ENCODE data around the gene KCNJ10.

The KCNJ10 gene

GRCh38 chr1:160024195-160024905, 45.6 kb downstream of the KCNJ10 start:
- no peak for DNase-seq (ENCODE audit: low spot score)

- DNase-seq (ENCODE audit: low spot score) = no peak
Measured at GRCh38 chr1:160022330-160023310, 47.3 kb downstream of the KCNJ10 start.

- DNase-seq (ENCODE audit: low spot score) = no peak
Measured at GRCh38 chr1:160021376-160022074, 48.4 kb downstream of the KCNJ10 start.

- DNase-seq (ENCODE audit: low spot score) = no peak
Measured at GRCh38 chr1:160020196-160020595, 49.8 kb downstream of the KCNJ10 start.

GRCh38 chr1:160018900-160019299, 51.1 kb downstream of the KCNJ10 start:
- peak; percentile 33 for DNase-seq (ENCODE audit: low spot score)

GRCh38 chr1:160018347-160018746, 51.6 kb downstream of the KCNJ10 start:
- DNase-seq (ENCODE audit: low spot score) = no peak

- DNase-seq (ENCODE audit: low spot score) = no peak
Measured at GRCh38 chr1:160017592-160017991, 52.4 kb downstream of the KCNJ10 start.

GRCh38 chr1:160011781-160012180, 58.2 kb downstream of the KCNJ10 start:
- no peak for DNase-seq (ENCODE audit: low spot score)

GRCh38 chr1:160009801-160010200, 60.2 kb downstream of the KCNJ10 start:
- no peak for DNase-seq (ENCODE audit: low spot score)

- DNase-seq (ENCODE audit: low spot score) = no peak
Measured at GRCh38 chr1:160009081-160009480, 60.9 kb downstream of the KCNJ10 start.

GRCh38 chr1:160007577-160008200, 62.3 kb downstream of the KCNJ10 start:
- DNase-seq (ENCODE audit: low spot score) = peak; percentile 45

- DNase-seq (ENCODE audit: low spot score) = peak; percentile 73
Measured at GRCh38 chr1:160006312-160006940, 63.5 kb downstream of the KCNJ10 start.

- DNase-seq (ENCODE audit: low spot score) = no peak
Measured at GRCh38 chr1:160005070-160005469, 64.9 kb downstream of the KCNJ10 start.

- DNase-seq (ENCODE audit: low spot score) = no peak
Measured at GRCh38 chr1:160004425-160004824, 65.5 kb downstream of the KCNJ10 start.

- DNase-seq (ENCODE audit: low spot score) = no peak
Measured at GRCh38 chr1:160004001-160004400, 66.0 kb downstream of the KCNJ10 start.

- DNase-seq (ENCODE audit: low spot score) = no peak
Measured at GRCh38 chr1:160001440-160001839, 68.5 kb downstream of the KCNJ10 start.

GRCh38 chr1:159999204-159999603, 70.8 kb downstream of the KCNJ10 start:
- DNase-seq (ENCODE audit: low spot score) = no peak

- DNase-seq (ENCODE audit: low spot score) = peak; percentile 87
Measured at GRCh38 chr1:159996653-159997052, 73.3 kb downstream of the KCNJ10 start.

- DNase-seq (ENCODE audit: low spot score) = no peak
Measured at GRCh38 chr1:159994896-159995295, 75.1 kb downstream of the KCNJ10 start.

- DNase-seq (ENCODE audit: low spot score) = no peak
Measured at GRCh38 chr1:159993911-159994310, 76.0 kb downstream of the KCNJ10 start.

- peak; percentile 15 for DNase-seq (ENCODE audit: low spot score)
Measured at GRCh38 chr1:159992161-159992560, 77.8 kb downstream of the KCNJ10 start.

All from kidney tubule cell (primary cell).